Measurements from ENCODE around the gene CNTROB.

GRCh38 chr17:7930841-7931631, 970 bp upstream of the CNTROB start:
- no peak for TF ChIP-seq CTCF (IDR thresholded peaks at IDR 0.05)
- TF ChIP-seq EZH2 (IDR thresholded peaks at IDR 0.05; ENCODE audit: borderline replicate concordance, insufficient read depth, low read depth, low read length, poor library complexity, severe bottlenecking), result no peak
